GM21619 (cell line): Measurements from ENCODE around the gene ZMYM4.
"Not testable (repeated sequence)": the region's sequence is repeated elsewhere in the genome, so short reads cannot be mapped to it uniquely, and the experiment has no call there.

Source experiments
- ATAC-seq: cut with Tn5 transposase; IDR thresholded peaks from one replicate; pipeline ENCODE4 v1.9.1; 2021; ENCODE audit not compliant: unreplicated experiment

The ZMYM4 gene

GRCh38 chr1:35268282-35269200 lies at the start of gene ZMYM4:
TSS of gene ZMYM4 (plus strand) at chr1:35268709. CDS start at chr1:35269047, 338 bp downstream.
- peak; percentile 87 for ATAC-seq

DNA sequence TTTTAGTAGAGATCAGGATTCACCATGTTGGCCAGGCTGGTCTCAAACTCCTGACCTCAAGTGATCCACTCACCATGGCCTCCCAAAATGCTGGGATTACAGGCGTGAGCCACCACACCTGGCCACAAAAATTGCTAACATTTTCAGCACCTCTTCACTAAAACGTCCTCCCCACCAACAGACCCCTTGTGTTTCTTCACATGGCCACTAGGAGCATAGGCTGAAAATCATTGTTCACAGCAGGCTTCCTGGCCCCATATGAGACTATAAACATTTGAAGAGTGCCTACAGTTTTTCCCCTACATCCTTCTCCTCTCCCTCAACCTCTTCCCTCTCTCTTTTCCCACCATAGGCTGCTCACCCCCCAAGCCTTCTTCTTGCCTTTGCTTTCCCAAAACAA lies 47.5 kb upstream of the ZMYM4 start:
- ATAC-seq, result no peak

GRCh38 chr1:35222322-35223083 lies 46.0 kb upstream of the ZMYM4 start:
- no peak for ATAC-seq

GRCh38 chr1:35223084-35223630 lies 45.4 kb upstream of the ZMYM4 start:
- ATAC-seq, result no peak

GRCh38 chr1:35226546-35226945 lies 42.0 kb upstream of the ZMYM4 start:
- ATAC-seq, result no peak

DNA sequence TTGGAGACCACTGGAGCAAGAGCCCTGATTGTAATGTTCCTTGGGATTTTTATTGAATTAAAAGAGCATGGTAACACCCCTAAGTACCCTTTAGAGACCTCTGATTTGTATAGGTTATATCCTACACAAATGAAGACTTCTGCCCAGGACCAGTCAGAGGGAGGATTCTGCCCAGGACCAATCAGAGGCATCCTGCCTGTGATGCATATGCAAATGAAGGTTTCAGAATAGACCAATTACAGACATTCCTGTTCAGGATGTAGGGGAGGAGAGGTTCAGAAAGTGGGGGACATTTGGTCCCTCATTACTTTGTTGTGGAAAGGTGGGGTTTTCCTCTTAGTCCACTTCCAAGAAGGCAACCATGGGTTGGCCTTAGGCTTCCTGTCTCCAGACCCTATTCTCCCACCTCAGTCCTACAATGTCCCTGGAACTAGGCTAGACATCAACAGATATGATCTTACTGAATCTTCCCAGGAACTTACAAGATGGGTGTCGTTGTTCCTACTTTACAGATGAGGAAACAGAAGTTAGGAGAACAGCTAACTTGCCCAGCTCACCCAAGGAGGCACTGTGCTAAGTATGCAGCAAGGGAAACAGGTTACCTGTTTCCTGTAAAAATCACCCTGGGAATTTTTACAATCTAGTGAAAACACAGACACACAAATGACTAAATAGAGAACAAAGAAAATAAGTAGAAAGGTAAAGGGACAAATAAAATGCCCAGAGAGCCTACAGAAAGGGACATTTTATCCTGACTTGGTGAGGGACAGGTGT lies 38.7 kb upstream of the ZMYM4 start:
- ATAC-seq, result no peak

- no peak for ATAC-seq
Observed at GRCh38 chr1:35231287-35231686, 37.2 kb upstream of the ZMYM4 start.

DNA sequence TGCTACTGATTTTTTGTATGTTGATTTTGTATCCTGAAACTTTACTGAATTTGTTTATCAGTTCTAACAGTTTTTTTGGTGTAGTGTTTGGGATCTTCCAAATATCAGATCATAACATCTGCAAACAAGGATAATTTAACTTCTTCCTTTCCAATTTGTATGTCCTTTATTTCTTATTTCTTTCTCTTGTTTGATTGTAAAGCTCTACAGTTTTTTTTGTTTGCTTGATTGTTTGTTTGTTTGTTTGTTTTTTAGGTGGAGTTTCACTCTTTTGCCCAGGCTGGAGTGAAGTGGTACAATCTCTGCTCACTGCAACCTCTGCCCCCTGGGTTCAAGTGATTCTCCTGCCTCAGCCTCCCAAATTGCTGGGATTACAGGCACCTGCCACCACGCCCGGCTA lies 31.7 kb upstream of the ZMYM4 start:
- not testable (repeated sequence) for ATAC-seq

DNA sequence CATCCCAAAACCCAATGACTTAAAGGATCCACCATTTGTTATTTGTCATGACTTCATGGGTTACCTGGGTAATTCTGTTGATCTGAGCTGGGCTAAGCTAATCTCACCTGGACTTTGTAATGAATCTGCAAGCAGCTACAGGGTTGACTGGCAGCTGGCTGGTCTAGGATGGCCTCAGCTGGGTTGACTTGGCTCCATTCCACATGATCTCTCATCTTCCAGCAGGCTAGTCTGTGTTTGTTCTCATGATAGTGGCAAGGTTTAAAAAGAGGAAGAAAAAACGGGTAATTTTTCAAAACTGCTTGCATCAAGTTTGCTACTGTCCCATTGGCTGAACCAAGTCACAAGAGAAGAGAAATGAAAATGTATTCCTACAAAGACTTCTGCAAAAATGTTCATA lies 24.8 kb upstream of the ZMYM4 start:
- ATAC-seq, result no peak

- no peak for ATAC-seq
Observed at GRCh38 chr1:35247256-35247655, 21.3 kb upstream of the ZMYM4 start.

DNA sequence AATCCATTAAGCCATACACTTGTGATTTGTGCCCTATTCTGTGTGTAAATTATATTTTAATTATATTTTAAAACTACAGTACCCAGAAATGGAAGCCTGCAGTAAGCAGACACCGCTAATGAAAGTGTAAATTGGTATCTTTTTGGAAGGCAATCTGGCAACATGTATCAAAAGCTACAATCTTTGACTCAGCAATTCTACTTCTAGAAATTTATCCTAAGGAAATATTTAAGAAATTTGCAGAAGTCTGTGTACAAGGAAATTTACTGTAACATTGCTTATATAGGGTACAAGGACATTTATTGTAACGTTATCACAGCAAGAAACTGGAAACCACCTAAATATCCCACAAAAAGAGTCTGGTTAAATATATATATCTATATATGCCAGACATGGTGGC lies 14.6 kb upstream of the ZMYM4 start:
- ATAC-seq, result no peak

GRCh38 chr1:35255276-35255675 lies 13.2 kb upstream of the ZMYM4 start:
- ATAC-seq, result no peak

DNA sequence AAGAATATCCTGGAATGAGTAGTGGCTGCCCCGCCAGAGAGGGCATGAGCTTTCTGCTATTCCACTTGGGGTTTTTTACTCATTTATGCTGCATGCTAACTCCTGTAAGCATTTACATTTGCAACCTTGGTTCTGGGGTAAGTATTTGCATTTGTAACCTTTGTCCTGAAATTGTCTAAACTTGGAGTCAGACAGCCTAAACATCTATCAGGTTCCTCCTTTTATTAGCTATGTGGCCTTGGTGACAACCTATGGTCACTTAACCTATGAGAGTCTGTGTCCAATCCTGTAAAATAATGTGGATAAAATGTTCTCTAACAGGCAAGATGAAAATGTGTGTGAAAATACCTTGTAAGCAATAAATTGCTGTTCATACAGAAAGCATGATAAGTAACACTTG lies 8.9 kb upstream of the ZMYM4 start:
- no peak for ATAC-seq

- no peak for ATAC-seq
Observed at GRCh38 chr1:35261412-35262120, 6.9 kb upstream of the ZMYM4 start.

DNA sequence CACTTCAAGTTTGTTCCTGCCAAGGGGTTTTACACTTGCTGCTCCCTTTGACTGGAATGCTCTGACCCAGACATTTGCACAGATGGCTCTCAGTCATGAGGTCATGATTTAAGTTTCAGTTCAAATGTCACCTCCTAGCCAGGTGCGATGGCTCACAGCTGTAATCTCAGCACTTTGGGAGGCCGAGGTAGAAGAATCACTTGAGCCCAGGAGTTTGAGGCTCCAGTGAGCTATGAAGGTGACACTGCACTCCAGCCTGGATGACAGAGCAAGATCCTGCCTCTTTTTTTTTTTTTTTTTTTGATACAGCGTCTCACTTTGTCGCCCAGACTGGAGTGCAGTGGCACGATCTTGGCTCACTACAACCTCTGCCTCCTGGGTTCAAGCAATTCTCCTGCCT lies 4.5 kb upstream of the ZMYM4 start:
- ATAC-seq, result no peak

GRCh38 chr1:35264871-35265270 lies 3.6 kb upstream of the ZMYM4 start:
- ATAC-seq, result no peak

GRCh38 chr1:35266306-35266705 lies 2.2 kb upstream of the ZMYM4 start:
- ATAC-seq, result no peak

DNA sequence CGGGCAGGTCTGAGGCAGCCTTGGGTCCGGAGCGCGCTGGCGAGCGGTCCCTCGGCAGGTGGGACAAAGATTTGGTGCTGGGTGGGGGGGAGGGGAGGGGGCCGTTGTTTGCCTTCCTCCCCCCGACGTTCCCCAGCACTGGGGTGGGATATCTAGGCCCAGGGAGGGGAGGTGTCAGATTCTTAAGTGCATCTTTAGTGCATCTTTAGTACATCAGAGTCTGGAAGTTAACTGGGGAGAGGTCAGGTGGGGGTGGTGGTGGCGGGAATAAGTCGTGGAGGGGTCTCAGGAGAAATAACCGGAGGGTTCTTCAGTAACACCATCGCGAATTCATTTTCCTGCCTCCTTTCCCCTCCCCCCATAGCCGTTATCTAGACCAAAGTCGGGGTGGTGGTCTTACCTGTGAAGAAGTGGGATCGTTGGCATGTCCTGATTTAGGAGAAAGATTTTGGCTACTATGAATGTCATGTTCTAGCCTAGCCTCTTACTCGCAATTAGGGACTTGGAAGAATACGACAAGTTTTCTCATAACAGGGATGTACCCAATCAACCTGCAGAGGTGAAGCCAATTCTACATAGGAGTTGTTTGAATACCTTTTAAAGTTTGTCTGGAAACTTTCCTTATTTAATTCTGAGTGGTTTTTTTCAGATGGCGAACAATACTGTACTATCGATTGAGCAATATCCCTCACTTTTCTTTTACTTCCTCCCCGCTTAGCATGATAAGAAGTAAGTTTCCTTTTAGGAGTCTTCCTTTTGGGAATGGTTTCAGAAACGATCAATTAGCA lies 886 bp downstream of the ZMYM4 start:
- ATAC-seq, result no peak

GRCh38 chr1:35269989-35270289 lies 1.4 kb downstream of the ZMYM4 start:
- ATAC-seq, result no peak

GRCh38 chr1:35270836-35271235 lies 2.3 kb downstream of the ZMYM4 start:
- ATAC-seq, result no peak
